Ectodermal cell (in vitro differentiated cells): ENCODE results near the gene ZKSCAN4. TPM values are rescaled to one million over a fixed set of nuclear protein-coding genes. Genes with fewer than 3 reads are reported as not detected.

Experiments used
- H3K27ac ChIP-seq: 2 replicates; pipeline ENCODE4 v1.7.0; 2013; ENCODE audit warnings: mild to moderate bottlenecking, low read depth, low read length; ENCODE audit not compliant: insufficient read depth, poor library complexity, severe bottlenecking
- H3K27me3 ChIP-seq: 2 replicates; pipeline ENCODE4 v1.7.0; 2013; ENCODE audit warnings: mild to moderate bottlenecking, low read length; ENCODE audit not compliant: insufficient read depth, control insufficient read depth, poor library complexity, severe bottlenecking
- H3K36me3 ChIP-seq: one replicate; pipeline ENCODE4 v1.7.0; 2013; ENCODE audit warnings: low read length; ENCODE audit not compliant: control insufficient read depth, insufficient read depth
- H3K4me1 ChIP-seq: one replicate; pipeline ENCODE4 v1.7.0; 2013; ENCODE audit warnings: low read length; ENCODE audit not compliant: control insufficient read depth, insufficient read depth
- H3K4me3 ChIP-seq: 2 replicates; pipeline ENCODE4 v1.7.0; 2013; ENCODE audit warnings: low read depth, low read length, control low read depth; ENCODE audit not compliant: insufficient read depth
- H3K9me3 ChIP-seq: 2 replicates; pipeline ENCODE4 v1.7.0; 2013; ENCODE audit warnings: mild to moderate bottlenecking, low read length, moderate library complexity; ENCODE audit not compliant: control insufficient read depth
- WGBS, 2 experiments: methylation state at CpG; one replicate each; pipeline ENCODE4 v1.1.7; 2013; ENCODE audit warnings: missing lambda C conversion rate in 2 of 2; 5-methylcytosine and 5-hydroxymethylcytosine counted together
- polyA plus RNA-seq, 4 experiments: library from polyadenylated mRNA; stranded (reverse); fragments of 50-300 nt; gene quantifications; one replicate each; pipeline ENCODE4 v1.2.3, GENCODE V29; 2013

ZKSCAN4 gene
- polyA plus RNA-seq (2013, experiment 1 of 4), result 9.4 TPM
- polyA plus RNA-seq (2013, experiment 2 of 4), result 9.0 TPM
- polyA plus RNA-seq (2013, experiment 3 of 4), result 7.6 TPM
- 9.2 TPM for polyA plus RNA-seq (2013, experiment 4 of 4)

- peaks cover 6% of the 10 kb centered on the region for H3K27me3 ChIP-seq
- 16% methylated on average over 13 to 14 of the region's 14 CpGs for WGBS, 2 experiments
- no peaks in the 10 kb centered on the region for H3K9me3 ChIP-seq
- peak within 1 kb of the TSS; percentile 97 for H3K4me3 ChIP-seq
- H3K4me1 ChIP-seq, result peaks cover 6% of the 10 kb centered on the region
- H3K36me3 ChIP-seq, result peaks cover 4% of the 10 kb centered on the region
- H3K27ac ChIP-seq, result no peak within 1 kb of the TSS
Measured at GRCh38 chr6:28252009-28252975, at the start of gene ZKSCAN4. TSS of gene ZKSCAN4 (minus strand) at chr6:28252269. CDS start at chr6:28251980, 289 bp downstream.

DNA sequence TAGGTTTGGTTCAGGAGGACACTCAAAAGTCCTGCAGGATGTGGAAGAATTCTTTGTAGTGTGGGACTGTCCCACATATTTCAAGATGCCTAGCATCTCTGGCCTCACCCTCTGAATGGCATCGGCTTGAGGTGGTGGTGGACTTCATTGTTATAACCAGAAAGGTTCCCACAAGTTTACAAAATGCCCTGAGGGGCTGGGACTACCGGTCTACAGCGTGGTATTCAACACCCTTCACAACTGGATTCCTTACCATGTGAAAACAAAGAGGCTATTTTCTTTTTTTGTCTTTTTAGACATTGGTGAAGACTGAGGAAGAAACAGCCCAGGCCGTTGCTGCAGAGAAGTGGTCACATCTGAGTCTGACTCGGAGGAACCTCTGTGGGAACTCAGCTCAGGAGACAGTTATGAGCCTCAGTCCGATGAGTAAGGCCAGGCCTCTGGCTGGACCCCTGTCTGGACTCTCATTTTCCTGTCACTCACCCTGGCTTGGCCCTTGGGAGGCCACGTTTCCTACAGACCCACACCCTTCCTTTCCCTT is 44.5 kb upstream of the ZKSCAN4 start:
- Histone ChIP-seq H3K27me3 (no peaks in the 10 kb centered on the region), H3K9me3 (no peaks in the 10 kb centered on the region), H3K4me3 (no peak overlapping the region), H3K27ac (no peak overlapping the region), H3K36me3 (peaks cover 9% of the 10 kb centered on the region), H3K4me1 (no peaks in the 10 kb centered on the region)
- WGBS, 2 experiments, result 88 to 91% methylated on average over 7 of the region's 7 CpGs

- Histone ChIP-seq H3K36me3 (peaks cover 3% of the 10 kb centered on the region), H3K4me1 (no peaks in the 10 kb centered on the region), H3K4me3 (no peak overlapping the region), H3K9me3 (no peaks in the 10 kb centered on the region), H3K27me3 (no peaks in the 10 kb centered on the region), H3K27ac (no peak overlapping the region)
- 86 to 97% methylated on average over 2 to 5 of the region's 5 CpGs for WGBS, 2 experiments
Measured at GRCh38 chr6:28295326-28295725, 43.3 kb upstream of the ZKSCAN4 start.

- no peaks in the 10 kb centered on the region for H3K9me3 ChIP-seq
- no peaks in the 10 kb centered on the region for H3K4me1 ChIP-seq
- peaks cover 14% of the 10 kb centered on the region for H3K36me3 ChIP-seq
- no peaks in the 10 kb centered on the region for H3K27me3 ChIP-seq
- no peak overlapping the region for H3K4me3 ChIP-seq
- no peak overlapping the region for H3K27ac ChIP-seq
Measured at GRCh38 chr6:28291573-28291972, 39.5 kb upstream of the ZKSCAN4 start.

- 95% methylated on average over 2 of the region's 2 CpGs for WGBS, 2 experiments
- no peak overlapping the region for H3K27ac ChIP-seq
- H3K36me3 ChIP-seq, result peaks cover 26% of the 10 kb centered on the region
- no peaks in the 10 kb centered on the region for H3K9me3 ChIP-seq
- H3K27me3 ChIP-seq, result peaks cover 8% of the 10 kb centered on the region
- H3K4me1 ChIP-seq, result no peaks in the 10 kb centered on the region
- H3K4me3 ChIP-seq, result no peak overlapping the region
Measured at GRCh38 chr6:28282926-28283325, 30.9 kb upstream of the ZKSCAN4 start.

- 0 to 1% methylated on average over 50 of the region's 50 CpGs for WGBS, 2 experiments
- H3K4me1 ChIP-seq, result no peaks in the 10 kb centered on the region
- peak within 1 kb of the TSS; percentile 79 for H3K4me3 ChIP-seq
- no peaks in the 10 kb centered on the region for H3K9me3 ChIP-seq
- peak within 1 kb of the TSS; percentile 11 for H3K27ac ChIP-seq
- H3K36me3 ChIP-seq, result peaks cover 23% of the 10 kb centered on the region
- H3K27me3 ChIP-seq, result peaks cover 8% of the 10 kb centered on the region
Measured at GRCh38 chr6:28281288-28282064, 29.4 kb upstream of the ZKSCAN4 start, which contains the start of gene PGBD1. TSS of gene PGBD1 (plus strand) at chr6:28281572. CDS start at chr6:28283814, 2,242 bp downstream.

- Histone ChIP-seq H3K27me3 (peaks cover 8% of the 10 kb centered on the region), H3K36me3 (peaks cover 26% of the 10 kb centered on the region), H3K27ac (no peak overlapping the region), H3K4me3 (peak overlapping the region; percentile 79), H3K9me3 (no peaks in the 10 kb centered on the region), H3K4me1 (no peaks in the 10 kb centered on the region)
- WGBS, 2 experiments, result 80% methylated on average over 1 of the region's 3 CpGs; no CpG with 5 or more reads in 1 of the 2 experiments
Measured at GRCh38 chr6:28280595-28281287, 28.7 kb upstream of the ZKSCAN4 start.

DNA sequence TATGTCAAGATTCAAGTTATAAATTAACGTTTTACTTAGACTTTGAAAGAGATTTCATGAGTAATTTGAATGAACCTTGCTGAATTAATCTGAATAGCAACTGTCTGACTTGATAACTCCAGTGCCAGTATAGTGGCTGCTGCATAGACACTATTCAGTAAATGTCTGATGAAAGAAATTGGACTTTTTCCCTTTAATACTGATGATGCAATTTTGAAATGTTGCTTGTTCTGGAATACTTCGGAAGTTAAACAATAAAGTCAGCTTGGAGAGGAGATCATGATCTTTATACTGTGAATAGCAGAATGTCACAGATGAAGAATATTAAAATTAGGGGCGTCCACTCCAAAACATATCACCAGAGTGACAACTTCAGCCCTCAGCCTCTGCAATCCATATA is 25.7 kb upstream of the ZKSCAN4 start:
- H3K9me3 ChIP-seq, result no peaks in the 10 kb centered on the region
- H3K36me3 ChIP-seq, result peaks cover 27% of the 10 kb centered on the region
- H3K27ac ChIP-seq, result no peak overlapping the region
- WGBS, 2 experiments, result 90 to 94% methylated on average over 3 of the region's 3 CpGs
- no peak overlapping the region for H3K4me3 ChIP-seq
- H3K27me3 ChIP-seq, result peaks cover 8% of the 10 kb centered on the region
- no peaks in the 10 kb centered on the region for H3K4me1 ChIP-seq

DNA sequence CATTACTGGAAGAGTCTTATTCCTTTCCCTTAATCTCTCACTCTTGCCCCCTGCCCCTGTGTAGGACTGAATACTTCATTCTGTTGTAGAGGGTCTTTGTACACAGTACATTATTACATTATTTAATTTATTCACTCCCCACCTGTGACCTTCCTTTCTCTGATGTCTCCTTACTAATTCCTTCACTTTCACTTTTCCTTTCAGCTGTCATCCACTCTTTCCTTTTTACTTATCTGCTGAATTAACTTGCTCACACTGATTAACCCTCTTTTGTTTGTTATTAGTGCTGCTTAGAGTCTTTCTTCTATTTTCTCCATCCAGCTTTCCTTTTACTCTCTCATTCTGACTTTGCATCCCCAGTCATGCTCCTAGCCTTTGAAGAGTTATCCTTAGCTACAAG is 22.8 kb upstream of the ZKSCAN4 start:
- H3K9me3 ChIP-seq, result no peaks in the 10 kb centered on the region
- H3K27ac ChIP-seq, result no peak overlapping the region
- no peak overlapping the region for H3K4me3 ChIP-seq
- H3K36me3 ChIP-seq, result peaks cover 34% of the 10 kb centered on the region
- H3K4me1 ChIP-seq, result no peaks in the 10 kb centered on the region
- no peaks in the 10 kb centered on the region for H3K27me3 ChIP-seq
